GDM1 (cell line): ENCODE measurements around the gene TAP2.

Source experiments
- DNase-seq: peaks from one replicate; lab custom pipeline; 2025; lab: John Stamatoyannopoulos, UW

The TAP2 gene

GRCh38 chr6:32790306-32790705, 48.2 kb downstream of the TAP2 start:
- DNase-seq = no peak
